Heart right ventricle (tissue), 16 donors: ENCODE data around the gene ABHD2. TPM values are rescaled to one million over a fixed set of nuclear protein-coding genes. Genes with fewer than 3 reads are reported as not detected.

Experiments used
- ATAC-seq, 8 donors: fragments of 200-7000 bp; cut with Tn5 transposase; one replicate each; pipeline ENCODE4 v1.9.1; 2020; ENCODE audit warnings: mild to moderate bottlenecking in 8 of 8, moderate library complexity in 8 of 8, moderate number of reproducible peaks in 1 of 8
- DNase-seq, 2 donors: peaks; one replicate each; pipeline ENCODE4 v3.0.0-alpha.2; 2020
- H3K27ac ChIP-seq, 10 donors: fragments of 200-600 bp; sonication (generic) in 2 of 10; one replicate each; pipeline versions ENCODE4 v1.5.0 to v1.8.0; 2020 to 2022; ENCODE audit warnings: mild to moderate bottlenecking in 3 of 10
- H3K27me3 ChIP-seq, 7 donors: fragments of 200-600 bp; one replicate each; pipeline ENCODE4 v1.8.0; 2021 to 2022; ENCODE audit warnings: mild to moderate bottlenecking in 2 of 7
- H3K36me3 ChIP-seq, 9 donors: fragments of 200-600 bp; sonication (generic) in 1 of 9; one replicate each; pipeline versions ENCODE4 v1.5.0 to v1.8.0; 2020 to 2022; ENCODE audit warnings: mild to moderate bottlenecking in 2 of 9
- H3K4me1 ChIP-seq, 9 donors: fragments of 200-600 bp; sonication (generic) in 1 of 9; one replicate each; pipeline versions ENCODE4 v1.5.0 to v1.8.0; 2020 to 2022; ENCODE audit warnings: mild to moderate bottlenecking in 4 of 9
- H3K4me3 ChIP-seq, 10 donors: fragments of 200-600 bp; sonication (generic) in 2 of 10; one replicate each; pipeline versions ENCODE4 v1.5.0 to v1.8.0; 2020 to 2022; ENCODE audit warnings: mild to moderate bottlenecking in 7 of 10, moderate library complexity in 2 of 10
- H3K9me3 ChIP-seq, 11 donors: fragments of 200-600 bp in 10 of 11; sonication (generic) in 2 of 11; one replicate each; pipeline versions ENCODE4 v1.5.0 to v1.8.0; 2013 to 2022; ENCODE audit warnings: mild to moderate bottlenecking in 2 of 11, control low read depth in 1 of 11, moderate library complexity in 1 of 11
- WGBS, 2 donors: extraction: QIAGEN DNeasy Blood & Tissue Kit; methylation state at CpG; one replicate each; pipeline ENCODE4 v1.1.7; 2013; ENCODE audit warnings: inconsistent platforms in 1 of 2; 5-methylcytosine and 5-hydroxymethylcytosine counted together
- intact Hi-C, 10 donors: fragments of 100-400 bp; cut with DNase I; formaldehyde crosslinking; loops; one replicate each; pipeline versions ENCODE4 v1.11.1 to v1.14.2; 2022
- polyA plus RNA-seq, 2 donors: library from polyadenylated mRNA; stranded (reverse); fragments of 200-250 nt; gene quantifications; one replicate each; pipeline ENCODE4 v1.2.3, GENCODE V29; 2013
- total RNA-seq, 10 donors: library from RNA; stranded (reverse); fragmentation: NEBNext Ultra II Directional in 3 of 10; extraction: Animal tissue kit (Norgen Biotek cat#: 25700) in 3 of 10; gene quantifications; one replicate each; pipeline versions ENCODE4 v1.2.1 to v1.2.4, GENCODE V29; 2021 to 2023
- TF ChIP-seq, protein P1 (sequence below), 9 donors: fragments of 200-600 bp; sonication (generic) in 2 of 9; IDR thresholded peaks; one replicate each; pipeline versions ENCODE4 v1.5.0 to v1.8.0; 2021 to 2022; ENCODE audit warnings: antibody characterized with exemption in 9 of 9, mild to moderate bottlenecking in 5 of 9, moderate library complexity in 1 of 9
- donor health status: Arrhythmogenic right ventricular cardiomyopathy.
- donor health status: ischemic (EF 13 %, LVEDD 7.1; RV severe dilation, severe dysfunction).
- donor health status: healthy with polysubstance abuse.
- donor health status: DM: no; HTN: yes; CAD: no.
- donor health status: DM: no; HTN: no; CAD: no.
- donor health status: ischemic (EF 25% LVEDD 6.9; RV normal size, moderate dysfunction).
- donor health status: ischemic (EF 25% LVEDD 5.7; RV mildly dilated, moderate dysfunction).
- donor health status: healthy.
- donor health status: DM: yes; HTN: yes; CAD: no.
- donor health status: Ischemic cardiomyopathy.
- donor health status: ischemic (EF 35%, LVEDD 5.7; RV mildly dilated, moderate dysfunction).
- donor health status: nonischemic (EF 11% LVEDD 7.7; RV severe dilation, severe dysfunction).
- donor health status: DM: yes; HTN: yes; CAD: no.
- donor health status: PGD.
- donor health status: ischemic (EF 29% LVEDD 5.4; RV normal size, mild dysfunction).
- donor health status: nonischemic (EF 23%, LVEDD 6.1; RV moderate dilation, normal function).

The ABHD2 gene
- total and polyA plus RNA-seq, 12 donors: 9.1 to 201 (median 119) TPM

DNA sequence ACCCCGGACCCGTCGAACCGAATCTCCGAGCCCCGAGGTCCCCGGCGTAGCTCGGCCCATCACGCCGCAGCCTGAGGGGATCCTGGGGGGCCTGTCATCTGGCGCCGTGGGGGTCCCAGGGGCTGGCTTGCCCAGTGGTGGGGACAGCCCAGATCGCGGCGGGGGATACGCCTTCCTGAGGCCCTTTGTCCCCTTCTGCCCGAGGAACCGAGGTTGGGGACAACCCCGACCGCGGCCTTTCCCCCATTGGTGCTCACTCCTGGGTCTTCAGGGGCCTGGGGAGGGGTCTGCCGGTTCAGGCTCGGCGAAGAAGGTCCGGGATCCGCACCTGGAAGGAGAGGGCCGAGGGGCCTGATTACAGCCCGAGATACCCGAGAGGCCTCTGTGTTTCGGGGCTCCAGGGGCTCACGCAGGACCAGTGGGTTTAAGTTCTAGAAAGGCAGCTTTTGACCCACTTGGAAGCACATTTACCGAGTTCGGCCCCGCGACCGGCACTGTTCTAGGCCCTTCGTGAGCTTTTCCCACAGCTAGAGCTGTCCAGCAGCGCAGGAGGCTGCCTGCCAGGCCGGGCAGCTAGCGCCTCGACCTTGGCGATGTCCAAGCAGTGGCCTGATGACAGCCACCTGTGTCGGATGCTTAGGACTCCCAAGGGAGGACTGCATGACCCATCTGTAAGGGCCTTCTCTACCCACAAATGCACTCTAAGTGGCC, 504 bp downstream of the ABHD2 start:
- H3K9me3 ChIP-seq: no peaks in the 10 kb centered on the region
- DNase-seq (peak; percentile 41 to 52), ATAC-seq (peak in 7 of 8 donors; percentile 4 to 60 (median 23))
- H3K36me3 ChIP-seq: peaks cover 0 to 5% (median 0%) of the 10 kb centered on the region in 9 donors
- TF ChIP-seq, protein P1, sequence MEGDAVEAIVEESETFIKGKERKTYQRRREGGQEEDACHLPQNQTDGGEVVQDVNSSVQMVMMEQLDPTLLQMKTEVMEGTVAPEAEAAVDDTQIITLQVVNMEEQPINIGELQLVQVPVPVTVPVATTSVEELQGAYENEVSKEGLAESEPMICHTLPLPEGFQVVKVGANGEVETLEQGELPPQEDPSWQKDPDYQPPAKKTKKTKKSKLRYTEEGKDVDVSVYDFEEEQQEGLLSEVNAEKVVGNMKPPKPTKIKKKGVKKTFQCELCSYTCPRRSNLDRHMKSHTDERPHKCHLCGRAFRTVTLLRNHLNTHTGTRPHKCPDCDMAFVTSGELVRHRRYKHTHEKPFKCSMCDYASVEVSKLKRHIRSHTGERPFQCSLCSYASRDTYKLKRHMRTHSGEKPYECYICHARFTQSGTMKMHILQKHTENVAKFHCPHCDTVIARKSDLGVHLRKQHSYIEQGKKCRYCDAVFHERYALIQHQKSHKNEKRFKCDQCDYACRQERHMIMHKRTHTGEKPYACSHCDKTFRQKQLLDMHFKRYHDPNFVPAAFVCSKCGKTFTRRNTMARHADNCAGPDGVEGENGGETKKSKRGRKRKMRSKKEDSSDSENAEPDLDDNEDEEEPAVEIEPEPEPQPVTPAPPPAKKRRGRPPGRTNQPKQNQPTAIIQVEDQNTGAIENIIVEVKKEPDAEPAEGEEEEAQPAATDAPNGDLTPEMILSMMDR (IDR thresholded peaks at IDR 0.05): no peak
- intact Hi-C loops: loop anchor here in 8 of 10 donors (2.0 to 10.0 kb wide), 6 partner anchors 39 to 86 kb away; no protein-coding TSS in a partner anchor
- no peaks in the 10 kb centered on the region for H3K27me3 ChIP-seq
- WGBS, 2 donors: 2% methylated on average over 44 of the region's 44 CpGs
- H3K4me3 ChIP-seq: peak overlapping the region; percentile 79 to 98 (median 90)
- H3K27ac ChIP-seq: peak overlapping the region; percentile 88 to 98 (median 96)
- H3K4me1 ChIP-seq: peaks cover 0 to 75% (median 54%) of the 10 kb centered on the region in 9 donors

- TF ChIP-seq, protein P1 (IDR thresholded peaks at IDR 0.05): no peak
- 60 to 69% methylated on average over 5 of the region's 5 CpGs for WGBS, 2 donors
- no peaks in the 10 kb centered on the region for H3K27me3 ChIP-seq
- H3K36me3 ChIP-seq: peaks cover 0 to 13% (median 0%) of the 10 kb centered on the region in 9 donors
- peak overlapping the region; percentile 88 to 98 (median 96) for H3K27ac ChIP-seq
- intact Hi-C loops: loop anchor here in 8 of 10 donors (2.0 to 10.0 kb wide), 8 partner anchors 15 to 85 kb away; no protein-coding TSS in a partner anchor
- peak overlapping the region; percentile 79 to 98 (median 90) for H3K4me3 ChIP-seq
- ATAC-seq (no peak), DNase-seq (no peak)
- H3K9me3 ChIP-seq: no peaks in the 10 kb centered on the region
- H3K4me1 ChIP-seq: peaks cover 0 to 83% (median 62%) of the 10 kb centered on the region in 9 donors
Observed at GRCh38 chr15:89089316-89090230, 1.3 kb downstream of the ABHD2 start.

DNA sequence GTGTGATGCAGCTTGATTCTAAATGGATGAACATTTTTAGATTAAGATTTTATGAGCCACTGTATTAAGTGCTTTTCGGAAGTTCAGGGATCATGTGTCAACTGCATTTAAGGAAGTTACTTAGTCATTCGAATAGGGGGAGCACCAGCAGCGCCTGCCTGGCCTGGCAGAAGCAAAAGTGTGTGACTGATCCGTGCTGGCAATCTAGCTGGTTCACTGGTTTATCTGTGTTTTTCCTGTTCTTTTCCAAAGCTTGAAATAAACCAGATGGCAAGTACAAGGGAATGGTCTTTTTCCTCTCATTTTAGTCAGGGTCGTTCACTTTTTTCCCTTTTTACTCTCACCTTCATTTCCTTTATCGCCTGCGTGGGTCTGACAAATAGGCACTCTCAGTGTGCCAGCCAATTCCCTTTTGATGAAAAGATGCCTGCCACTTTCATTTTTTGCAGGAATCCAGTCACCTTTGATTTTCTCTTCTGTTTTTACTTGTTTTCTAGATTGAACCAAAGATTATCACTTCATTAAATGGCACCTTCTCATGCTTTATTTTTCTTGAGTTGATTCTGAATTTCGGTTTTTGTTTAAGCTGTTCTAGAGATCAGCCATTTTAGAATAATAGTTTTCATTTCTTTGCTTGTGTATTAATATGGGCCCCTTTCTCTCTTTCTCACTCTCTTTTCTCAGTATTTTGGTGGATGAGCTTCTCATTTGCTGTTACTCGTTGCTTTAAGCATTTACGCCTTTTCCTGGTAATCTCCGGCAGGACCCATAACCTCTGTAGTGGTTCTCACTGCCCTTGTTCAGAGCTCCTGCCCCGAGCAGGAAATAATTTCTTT, 2.8 kb downstream of the ABHD2 start:
- ATAC-seq: peak in 6 of 8 donors; percentile 4 to 41 (median 20)
- H3K27ac ChIP-seq: peak overlapping the region; percentile 74 to 98 (median 96)
- intact Hi-C loops: loop anchor here in 4 of 10 donors (2.0 to 5.0 kb wide), 3 partner anchors 14 to 66 kb away; no protein-coding TSS in a partner anchor
- no peaks in the 10 kb centered on the region for H3K27me3 ChIP-seq
- H3K9me3 ChIP-seq: no peaks in the 10 kb centered on the region
- TF ChIP-seq, protein P1 (IDR thresholded peaks at IDR 0.05): peak in 2 of 9 donors; percentile 13 to 36
- 24 to 29% methylated on average over 12 of the region's 12 CpGs for WGBS, 2 donors
- peak; percentile 67 to 78 for DNase-seq
- peaks cover 0 to 17% (median 0%) of the 10 kb centered on the region in 9 donors for H3K36me3 ChIP-seq
- peaks cover 0 to 86% (median 75%) of the 10 kb centered on the region in 9 donors for H3K4me1 ChIP-seq
- peak overlapping the region in 9 of 10 donors; percentile 9 to 98 (median 89) for H3K4me3 ChIP-seq
